Midbrain (tissue), 1 donor: ENCODE data around the gene HSF4.

Experiments
- DNase-seq: peaks from one replicate; lab custom pipeline; 2025; lab: John Stamatoyannopoulos, UW

HSF4 gene

DNA sequence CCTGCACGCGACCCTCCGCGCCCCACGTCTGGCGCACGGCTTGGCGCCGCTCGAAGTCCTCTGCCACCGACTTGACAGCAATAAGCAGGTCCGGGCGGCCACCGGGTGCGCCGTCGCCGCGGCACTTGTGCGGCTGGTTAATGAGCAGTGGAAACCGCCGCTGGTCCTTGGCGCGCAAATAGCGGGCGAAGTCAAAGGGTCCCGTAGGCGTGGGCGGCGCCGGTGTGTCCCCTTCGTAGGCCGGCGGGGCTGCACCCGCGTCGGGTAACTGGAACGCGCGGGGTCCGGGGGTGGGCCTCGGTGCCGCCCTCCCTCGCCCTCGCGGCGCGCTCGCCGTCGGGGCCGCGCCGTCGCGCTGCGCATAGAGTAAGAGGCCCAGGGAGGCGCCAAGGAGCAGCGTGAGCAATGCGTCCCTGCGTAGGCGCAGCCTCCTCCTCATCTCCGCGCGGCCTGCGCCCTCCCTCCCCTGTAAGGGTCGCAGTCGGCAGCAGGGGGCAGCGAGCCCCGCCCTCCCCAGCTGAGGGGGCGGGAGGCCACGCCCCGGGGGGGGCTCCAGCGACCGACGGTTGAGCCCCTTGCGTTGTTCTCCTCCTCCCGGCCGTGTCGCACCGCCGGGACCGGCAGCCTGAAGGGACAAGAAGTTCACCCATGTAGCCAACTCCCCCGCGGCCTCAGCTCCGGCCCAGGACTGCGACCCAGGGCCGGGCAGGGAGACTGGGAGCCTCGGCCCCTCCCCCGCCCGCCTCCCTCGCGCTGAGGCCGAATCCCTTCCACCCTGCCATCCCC is 14.3 kb upstream of the HSF4 start:
- no peak for DNase-seq

DNA sequence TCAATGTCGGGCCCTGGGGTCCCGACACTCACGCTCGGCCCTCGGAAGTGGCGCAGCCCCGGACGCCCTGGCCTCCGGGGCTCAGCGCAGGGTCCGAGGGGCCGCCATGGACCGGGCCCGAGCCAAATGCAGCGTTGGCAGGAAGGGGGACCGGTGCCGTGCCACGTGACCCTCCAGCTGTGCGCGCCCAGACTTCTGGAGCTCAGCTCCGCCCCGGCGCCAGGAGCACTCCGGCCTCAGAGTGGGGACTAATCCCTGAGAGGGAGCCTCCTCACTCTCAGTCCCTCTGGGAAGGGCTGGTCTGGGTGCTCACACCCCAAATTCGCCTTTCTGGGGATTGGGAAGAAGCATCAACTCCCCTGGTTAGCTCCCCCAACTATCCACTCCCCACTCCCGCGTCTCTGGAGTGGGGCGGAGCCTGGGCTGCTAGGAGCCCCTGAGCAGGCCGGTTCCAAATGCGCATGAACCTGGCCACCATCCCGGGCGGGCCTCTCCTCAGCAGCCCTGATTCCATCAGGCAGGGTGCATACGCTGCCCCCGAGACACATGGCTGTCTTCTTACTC is 13.6 kb upstream of the HSF4 start, which contains the start of gene B3GNT9:
B3GNT9 (minus strand) TSS at position 166 of the 564 bp plus-strand sequence. CDS start 513 bp downstream, outside the sequence.
- peak; percentile 75 for DNase-seq

DNA sequence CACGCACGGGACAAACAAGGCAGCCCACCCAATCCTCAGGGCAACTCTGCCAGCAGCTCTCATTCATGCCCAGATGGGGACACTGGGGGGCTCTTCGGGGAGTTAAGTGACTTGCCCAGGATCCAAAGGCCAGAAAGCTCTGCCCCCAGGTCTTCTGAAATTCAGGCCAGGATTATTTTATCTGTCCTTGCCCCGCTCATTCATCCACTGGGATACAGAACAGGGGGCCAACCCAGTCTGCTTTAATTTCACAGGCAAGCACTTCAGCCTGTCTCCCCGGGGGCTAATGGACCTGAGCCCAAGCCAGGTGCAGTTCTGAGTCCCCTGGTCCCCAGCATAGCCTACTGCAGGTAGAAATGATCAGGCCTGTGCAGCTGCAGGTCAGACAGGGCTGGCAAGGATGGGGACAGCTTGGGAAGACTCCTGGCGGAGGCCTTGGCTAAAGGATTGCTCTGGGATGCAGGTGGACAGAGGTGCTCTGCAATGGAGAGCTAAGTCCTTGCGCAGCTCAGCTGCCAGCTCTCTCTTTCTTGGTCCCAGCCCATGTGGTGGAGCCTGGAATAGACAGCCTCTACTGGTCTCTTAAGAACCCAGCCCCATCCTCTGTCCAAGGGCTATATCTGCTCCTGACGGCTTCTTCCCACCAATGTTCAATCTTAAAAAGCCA is 13.0 kb upstream of the HSF4 start:
- no peak for DNase-seq

GRCh38 chr16:67154578-67155294 is 9.8 kb upstream of the HSF4 start:
- DNase-seq: no peak

DNA sequence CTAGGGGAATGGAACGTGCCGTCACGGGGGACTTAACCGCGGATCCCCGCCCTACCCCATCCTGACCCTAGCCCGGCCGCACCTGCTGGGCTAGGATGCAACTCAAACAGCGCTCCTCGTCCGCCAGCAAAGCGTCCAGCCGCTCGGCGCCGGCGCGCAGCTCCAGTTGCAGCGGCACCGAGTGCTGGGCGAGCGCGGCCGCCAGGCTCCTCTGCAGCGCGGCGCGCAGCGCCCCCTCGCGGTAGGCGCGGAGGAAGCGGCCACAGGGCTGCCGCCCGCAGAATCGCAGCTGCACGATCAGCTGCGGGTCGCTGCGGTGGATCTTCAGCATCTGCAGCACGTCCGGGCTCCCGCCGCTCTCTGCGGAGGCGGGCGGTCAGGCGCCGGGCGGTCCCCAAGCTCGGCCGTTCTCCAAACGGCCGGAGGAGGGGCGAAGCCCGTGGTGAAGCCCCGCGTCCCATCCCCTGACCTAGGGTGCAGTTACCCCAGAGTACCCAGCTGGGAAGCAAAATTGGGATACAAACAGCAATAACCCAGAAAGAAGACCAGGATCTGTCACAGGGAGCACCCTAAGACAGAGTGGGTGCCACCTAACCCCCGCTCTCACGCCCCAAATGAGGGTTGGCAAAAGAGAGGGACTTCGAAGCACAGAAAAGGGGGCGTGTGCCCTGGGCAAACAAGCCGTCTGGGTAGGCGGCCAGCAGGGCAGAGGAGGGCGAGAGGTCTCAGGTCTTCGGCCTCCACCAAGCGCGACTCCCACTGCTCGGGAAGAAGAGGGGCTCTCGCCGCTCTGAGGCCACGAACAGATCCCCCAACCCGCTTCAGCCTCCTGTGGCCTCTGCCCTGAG is 9.0 kb upstream of the HSF4 start:
- DNase-seq: peak; percentile 86

- DNase-seq: no peak
Measured at GRCh38 chr16:67156143-67156844, 8.3 kb upstream of the HSF4 start.

DNA sequence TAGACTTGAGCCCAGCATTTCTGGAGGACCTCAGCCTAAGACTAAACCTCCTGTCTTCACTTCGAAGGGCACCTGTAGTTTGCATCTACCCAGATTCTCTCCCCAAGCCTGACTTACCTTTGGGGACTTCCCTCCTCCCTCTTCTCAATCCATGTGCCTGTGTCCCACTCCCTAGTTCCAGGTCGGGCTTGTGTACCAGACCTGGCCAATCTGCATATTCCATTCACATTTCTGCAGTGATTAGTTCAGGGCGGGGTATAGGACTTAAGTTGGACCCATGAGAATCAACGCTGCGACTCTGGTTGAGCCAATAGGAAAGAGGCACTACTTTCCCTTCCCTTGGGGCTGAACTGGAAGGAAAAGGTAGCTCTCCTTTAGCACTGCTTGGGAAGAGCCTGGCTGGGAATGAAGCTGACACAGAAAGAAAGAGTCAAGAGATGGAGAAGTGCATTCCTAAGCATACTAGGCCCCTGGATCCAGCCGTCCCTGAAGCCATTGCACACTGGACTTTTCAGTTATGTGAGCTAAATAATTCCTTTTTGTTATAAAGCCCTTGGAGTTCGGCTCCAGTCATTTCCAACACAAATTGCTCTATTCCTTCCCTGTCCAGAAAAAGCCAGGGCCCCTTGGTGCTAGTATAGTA is 7.3 kb upstream of the HSF4 start:
- no peak for DNase-seq

DNA sequence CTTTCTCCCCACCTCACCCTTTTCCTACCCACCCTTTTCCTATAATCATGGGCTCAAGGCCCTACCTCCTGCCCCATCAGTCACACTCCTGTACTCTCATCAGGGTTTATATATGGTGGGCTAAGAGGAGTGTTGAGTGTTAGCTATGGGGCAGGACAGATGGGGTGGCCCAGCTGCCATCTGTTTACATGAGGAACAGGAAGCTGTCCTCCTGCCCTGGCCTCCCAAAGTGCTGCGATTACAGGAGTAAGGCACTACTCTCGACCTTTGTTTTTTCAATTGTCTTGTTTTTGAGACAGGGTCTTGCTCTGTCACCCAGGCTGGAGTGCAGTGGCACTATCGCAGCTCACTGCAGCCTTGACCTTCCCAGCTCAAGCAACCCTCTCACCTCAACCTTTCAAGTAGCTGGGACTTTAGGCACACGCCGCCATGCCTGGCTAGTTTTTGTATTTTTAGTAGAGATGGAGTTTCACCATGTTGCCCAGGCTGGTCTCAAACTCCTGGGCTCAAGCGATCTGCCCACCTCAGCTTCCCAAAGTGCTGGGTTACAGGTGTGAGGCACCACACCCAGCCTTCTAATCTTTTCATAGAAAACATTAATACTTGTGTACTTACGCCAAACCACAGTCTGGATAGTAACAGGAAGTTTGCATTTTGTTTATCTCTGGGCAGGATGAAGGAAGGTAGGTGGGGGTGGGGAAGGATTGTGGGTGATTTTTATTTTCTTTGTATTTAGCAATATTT is 6.5 kb upstream of the HSF4 start:
- DNase-seq: no peak

GRCh38 chr16:67158637-67159600 is 5.6 kb upstream of the HSF4 start:
- DNase-seq: no peak

GRCh38 chr16:67161595-67162058 is 2.9 kb upstream of the HSF4 start:
- no peak for DNase-seq

DNA sequence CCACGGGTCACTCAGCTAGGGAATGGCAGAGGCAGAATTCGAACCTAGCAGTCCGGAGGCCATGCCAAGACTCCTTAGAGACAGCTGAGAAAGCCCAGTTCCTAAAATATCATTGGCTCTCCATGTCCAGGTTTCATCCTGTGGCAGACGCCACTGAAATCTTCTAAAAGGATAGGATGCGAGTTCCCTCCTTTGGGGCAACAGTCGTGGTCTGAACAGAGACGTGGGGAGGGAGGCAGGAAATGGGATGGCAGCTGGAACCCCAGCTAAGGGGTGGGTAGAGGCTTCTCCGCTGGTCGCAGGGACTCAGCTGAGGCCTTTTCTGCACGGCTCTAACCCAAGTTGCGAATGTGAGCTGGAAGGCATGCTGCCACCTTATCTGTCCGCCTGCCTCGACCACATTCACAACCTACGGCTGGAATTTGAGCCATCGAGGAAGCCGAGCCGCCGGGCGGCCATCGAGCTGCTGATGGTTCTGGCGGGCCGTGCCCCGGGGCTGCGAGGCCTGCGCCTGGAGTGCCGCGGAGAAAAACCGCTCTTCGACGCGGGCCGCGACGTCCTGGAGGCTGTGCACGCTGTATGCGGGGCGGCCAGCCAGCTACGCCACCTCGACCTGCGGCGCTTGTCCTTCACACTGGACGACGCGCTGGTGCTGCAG is 1.9 kb upstream of the HSF4 start:
- DNase-seq: no peak

- DNase-seq: peak; percentile 75
Measured at GRCh38 chr16:67163164-67163998, 1.2 kb upstream of the HSF4 start.

- peak; percentile 42 for DNase-seq
Measured at GRCh38 chr16:67163999-67164558, 466 bp upstream of the HSF4 start.

DNA sequence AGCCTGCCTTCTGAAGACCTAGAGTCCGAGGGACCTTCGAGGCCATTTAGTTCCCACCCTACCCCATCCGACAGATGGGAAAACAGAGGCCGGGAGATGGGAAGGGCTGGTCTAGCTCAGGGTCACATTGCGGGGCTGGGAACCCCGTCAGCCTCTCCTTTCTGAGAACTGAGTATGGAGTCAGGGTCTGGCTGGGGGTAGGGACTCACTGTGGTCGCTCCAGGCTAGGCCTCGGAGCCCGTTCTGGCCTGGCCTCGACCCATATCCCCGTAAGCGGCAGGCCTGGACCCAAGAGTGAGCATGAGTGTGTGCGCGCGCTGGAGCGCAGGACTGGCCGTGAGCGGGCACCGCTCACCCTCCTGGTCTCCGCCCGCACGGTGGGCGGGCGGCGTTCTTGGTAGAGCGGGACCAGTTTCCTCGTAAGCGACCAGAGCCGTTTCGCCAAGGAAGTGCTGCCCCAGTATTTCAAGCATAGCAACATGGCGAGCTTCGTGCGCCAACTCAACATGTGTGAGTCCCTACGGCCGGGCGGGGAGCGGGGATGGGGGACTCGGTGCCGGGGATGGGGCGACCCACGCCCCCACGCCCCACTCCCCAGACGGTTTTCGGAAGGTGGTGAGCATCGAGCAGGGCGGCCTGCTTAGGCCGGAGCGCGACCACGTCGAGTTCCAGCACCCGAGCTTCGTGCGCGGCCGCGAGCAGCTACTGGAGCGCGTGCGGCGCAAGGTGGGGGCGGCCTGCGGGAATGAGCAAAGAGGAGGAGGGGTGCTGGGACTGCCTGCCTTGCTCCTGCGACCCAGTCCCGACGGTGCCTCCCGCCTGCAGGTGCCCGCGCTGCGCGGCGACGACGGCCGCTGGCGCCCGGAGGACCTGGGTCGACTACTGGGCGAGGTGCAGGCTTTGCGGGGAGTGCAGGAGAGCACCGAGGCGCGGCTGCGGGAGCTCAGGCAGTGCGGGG is 855 bp downstream of the HSF4 start:
- no peak for DNase-seq

DNA sequence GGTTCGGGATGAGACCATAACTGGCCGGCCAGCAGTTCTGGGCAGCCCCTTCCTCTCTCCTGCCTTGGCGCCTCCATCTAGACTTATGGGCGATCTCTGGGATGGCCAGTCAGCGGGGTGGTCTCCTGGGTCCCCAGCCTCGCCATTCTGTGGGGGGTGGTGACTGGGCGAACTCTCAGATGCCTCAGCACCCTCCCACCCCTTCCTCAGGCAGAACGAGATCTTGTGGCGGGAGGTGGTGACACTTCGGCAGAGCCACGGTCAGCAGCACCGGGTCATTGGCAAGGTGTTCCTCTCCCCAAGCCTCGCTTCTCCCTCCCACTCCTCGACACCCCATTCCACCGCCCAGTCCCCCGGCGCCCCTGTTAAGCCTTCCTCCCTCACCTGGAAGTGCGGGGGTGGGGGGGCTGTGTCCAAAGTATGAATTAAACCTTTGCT is 1.6 kb downstream of the HSF4 start:
- DNase-seq: no peak
